ENCODE results near the gene AGPAT3. TPM values are rescaled to one million over a fixed set of nuclear protein-coding genes. Genes with fewer than 3 reads are reported as not detected.

AGPAT3 gene
- total RNA-seq, 1 experiment from 2014 or later: 58.3 TPM

DNA sequence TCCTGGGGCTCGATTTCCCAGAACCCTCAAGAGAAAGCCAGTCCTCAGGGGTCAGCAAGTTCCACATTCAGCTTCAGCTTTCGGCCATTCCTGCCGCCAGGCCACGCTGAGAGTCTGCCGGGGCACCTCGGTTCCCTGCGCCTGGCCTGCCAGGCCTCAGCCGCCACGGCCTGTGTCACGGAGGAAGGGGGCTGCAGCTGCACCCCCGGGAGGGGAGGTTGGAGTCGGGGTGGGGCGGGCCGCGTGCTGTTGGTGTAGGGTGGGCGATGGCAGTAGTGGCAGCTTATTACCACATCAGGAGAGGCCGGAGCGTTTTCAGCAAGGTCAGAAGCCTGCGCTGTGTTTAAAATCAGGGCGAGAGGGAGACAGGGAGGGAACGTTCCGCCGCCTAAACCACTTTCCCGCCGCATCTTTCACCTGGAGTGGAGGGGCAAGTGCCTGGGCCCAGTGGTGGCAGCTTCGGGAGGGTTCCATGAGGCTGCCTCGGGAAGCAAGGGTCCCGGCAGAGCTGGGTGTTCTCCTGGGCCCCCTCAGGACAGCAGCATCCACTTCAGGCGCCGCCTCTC is 78.6 kb downstream of the AGPAT3 start:
- H3K9me3 Mint-ChIP-seq (ENCODE audit: unreplicated experiment): no peaks in the 10 kb centered on the region
- POLR2A ChIA-PET: no interaction called here
- no TSS peak for BruUV-seq (replicated peaks)
- no peak for DNase-seq (ENCODE audit: unreplicated experiment)
- intact Hi-C loops (cut with micrococcal nuclease): no loop called here
- H3K27ac Mint-ChIP-seq (ENCODE audit: low read depth, unreplicated experiment): no peak overlapping the region
- H3K4me1 Mint-ChIP-seq (ENCODE audit: insufficient read depth, unreplicated experiment): no peaks in the 10 kb centered on the region
- H3K4me3 Mint-ChIP-seq (ENCODE audit: unreplicated experiment): no peak overlapping the region
- CTCF ChIA-PET: interaction anchor here (0.6 kb wide), 1 partner anchor 12 kb away, joined by 3 read pairs; no protein-coding TSS in a partner anchor
- TF ChIP-seq, protein P1, sequence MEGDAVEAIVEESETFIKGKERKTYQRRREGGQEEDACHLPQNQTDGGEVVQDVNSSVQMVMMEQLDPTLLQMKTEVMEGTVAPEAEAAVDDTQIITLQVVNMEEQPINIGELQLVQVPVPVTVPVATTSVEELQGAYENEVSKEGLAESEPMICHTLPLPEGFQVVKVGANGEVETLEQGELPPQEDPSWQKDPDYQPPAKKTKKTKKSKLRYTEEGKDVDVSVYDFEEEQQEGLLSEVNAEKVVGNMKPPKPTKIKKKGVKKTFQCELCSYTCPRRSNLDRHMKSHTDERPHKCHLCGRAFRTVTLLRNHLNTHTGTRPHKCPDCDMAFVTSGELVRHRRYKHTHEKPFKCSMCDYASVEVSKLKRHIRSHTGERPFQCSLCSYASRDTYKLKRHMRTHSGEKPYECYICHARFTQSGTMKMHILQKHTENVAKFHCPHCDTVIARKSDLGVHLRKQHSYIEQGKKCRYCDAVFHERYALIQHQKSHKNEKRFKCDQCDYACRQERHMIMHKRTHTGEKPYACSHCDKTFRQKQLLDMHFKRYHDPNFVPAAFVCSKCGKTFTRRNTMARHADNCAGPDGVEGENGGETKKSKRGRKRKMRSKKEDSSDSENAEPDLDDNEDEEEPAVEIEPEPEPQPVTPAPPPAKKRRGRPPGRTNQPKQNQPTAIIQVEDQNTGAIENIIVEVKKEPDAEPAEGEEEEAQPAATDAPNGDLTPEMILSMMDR (IDR thresholded peaks at IDR 0.05; ENCODE audit: unreplicated experiment): no peak
- peaks cover 5% of the 10 kb centered on the region for H3K36me3 Mint-ChIP-seq (ENCODE audit: insufficient read depth, unreplicated experiment)
- H3K27me3 Mint-ChIP-seq (ENCODE audit: insufficient read depth, unreplicated experiment): no peaks in the 10 kb centered on the region

DNA sequence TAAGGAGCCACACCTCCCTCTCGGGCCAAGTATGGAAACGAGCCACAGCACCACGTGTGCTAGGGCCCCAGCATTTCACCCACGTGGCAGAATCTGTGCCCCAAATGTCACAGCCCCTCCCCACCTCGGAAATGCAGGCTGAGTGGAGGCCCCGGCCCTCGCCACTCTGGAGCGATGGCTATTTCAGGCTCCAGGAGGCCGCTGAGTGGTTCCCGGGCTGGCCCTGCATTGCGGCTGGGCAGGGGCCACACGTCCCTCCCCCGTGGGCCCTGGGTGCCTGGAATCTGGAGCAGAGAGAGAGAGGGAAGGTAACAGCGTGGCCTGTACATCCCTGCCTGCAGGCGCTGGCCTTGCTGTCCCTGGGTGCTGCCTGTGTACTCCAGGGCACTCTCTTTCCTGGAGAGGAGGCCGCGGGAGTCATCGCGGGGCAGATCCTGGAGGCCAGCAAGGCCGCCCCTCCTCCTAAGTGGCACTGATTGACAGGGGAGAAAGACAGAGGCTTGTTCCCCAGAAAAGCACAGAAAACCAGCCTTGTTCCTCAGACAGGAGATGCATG is 79.1 kb downstream of the AGPAT3 start:
- no TSS peak for BruUV-seq (replicated peaks)
- H3K4me3 Mint-ChIP-seq (ENCODE audit: unreplicated experiment): no peak overlapping the region
- H3K27ac Mint-ChIP-seq (ENCODE audit: low read depth, unreplicated experiment): no peak overlapping the region
- ChIA-PET CTCF (interaction anchor here (0.6 to 0.8 kb wide), 2 partner anchors 12 to 71 kb away, joined by 3 read pairs; no protein-coding TSS in a partner anchor), POLR2A (no interaction called here)
- no peaks in the 10 kb centered on the region for H3K27me3 Mint-ChIP-seq (ENCODE audit: insufficient read depth, unreplicated experiment)
- H3K36me3 Mint-ChIP-seq (ENCODE audit: insufficient read depth, unreplicated experiment): peaks cover 5% of the 10 kb centered on the region
- H3K9me3 Mint-ChIP-seq (ENCODE audit: unreplicated experiment): no peaks in the 10 kb centered on the region
- TF ChIP-seq, protein P1 (IDR thresholded peaks at IDR 0.05; ENCODE audit: unreplicated experiment): no peak
- H3K4me1 Mint-ChIP-seq (ENCODE audit: insufficient read depth, unreplicated experiment): no peaks in the 10 kb centered on the region
- no peak for DNase-seq (ENCODE audit: unreplicated experiment)
- intact Hi-C loops (cut with micrococcal nuclease): no loop called here

DNA sequence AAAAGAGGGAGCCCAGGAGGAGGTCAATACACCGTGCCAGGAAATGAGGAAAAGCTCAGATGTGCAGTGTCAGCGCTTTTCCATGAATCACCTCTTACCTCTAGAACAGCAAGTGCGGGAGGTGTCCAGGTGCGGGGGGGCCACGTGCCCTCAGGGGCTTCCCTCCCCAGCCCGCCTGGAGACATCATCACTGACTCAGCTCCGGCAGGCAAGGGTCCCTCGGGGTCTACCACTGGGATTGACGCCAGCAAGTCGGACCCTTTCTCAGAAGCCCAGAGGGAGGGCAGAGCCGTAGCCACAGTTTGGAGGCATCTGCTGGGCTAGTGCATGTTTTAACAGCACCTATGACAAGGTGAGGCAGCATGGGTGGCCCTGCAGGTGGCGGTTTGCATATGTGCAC is 79.7 kb downstream of the AGPAT3 start:
- Mint-ChIP-seq H3K27ac (ENCODE audit: low read depth, unreplicated experiment) (no peak overlapping the region), H3K9me3 (ENCODE audit: unreplicated experiment) (no peaks in the 10 kb centered on the region), H3K4me1 (ENCODE audit: insufficient read depth, unreplicated experiment) (no peaks in the 10 kb centered on the region), H3K36me3 (ENCODE audit: insufficient read depth, unreplicated experiment) (peaks cover 5% of the 10 kb centered on the region), H3K27me3 (ENCODE audit: insufficient read depth, unreplicated experiment) (no peaks in the 10 kb centered on the region), H3K4me3 (ENCODE audit: unreplicated experiment) (no peak overlapping the region)
- ChIA-PET POLR2A (interaction anchor here (0.9 kb wide), 1 partner anchor 47 kb away, joined by 3 read pairs; no protein-coding TSS in a partner anchor), CTCF (interaction anchor here (0.7 to 0.8 kb wide), 2 partner anchors 72 to 256 kb away, joined by 3 read pairs; no protein-coding TSS in a partner anchor)
- intact Hi-C loops (cut with micrococcal nuclease): no loop called here
- BruUV-seq (replicated peaks): no TSS peak
- DNase-seq (ENCODE audit: unreplicated experiment): no peak
- TF ChIP-seq, protein P1 (IDR thresholded peaks at IDR 0.05; ENCODE audit: unreplicated experiment): no peak

DNA sequence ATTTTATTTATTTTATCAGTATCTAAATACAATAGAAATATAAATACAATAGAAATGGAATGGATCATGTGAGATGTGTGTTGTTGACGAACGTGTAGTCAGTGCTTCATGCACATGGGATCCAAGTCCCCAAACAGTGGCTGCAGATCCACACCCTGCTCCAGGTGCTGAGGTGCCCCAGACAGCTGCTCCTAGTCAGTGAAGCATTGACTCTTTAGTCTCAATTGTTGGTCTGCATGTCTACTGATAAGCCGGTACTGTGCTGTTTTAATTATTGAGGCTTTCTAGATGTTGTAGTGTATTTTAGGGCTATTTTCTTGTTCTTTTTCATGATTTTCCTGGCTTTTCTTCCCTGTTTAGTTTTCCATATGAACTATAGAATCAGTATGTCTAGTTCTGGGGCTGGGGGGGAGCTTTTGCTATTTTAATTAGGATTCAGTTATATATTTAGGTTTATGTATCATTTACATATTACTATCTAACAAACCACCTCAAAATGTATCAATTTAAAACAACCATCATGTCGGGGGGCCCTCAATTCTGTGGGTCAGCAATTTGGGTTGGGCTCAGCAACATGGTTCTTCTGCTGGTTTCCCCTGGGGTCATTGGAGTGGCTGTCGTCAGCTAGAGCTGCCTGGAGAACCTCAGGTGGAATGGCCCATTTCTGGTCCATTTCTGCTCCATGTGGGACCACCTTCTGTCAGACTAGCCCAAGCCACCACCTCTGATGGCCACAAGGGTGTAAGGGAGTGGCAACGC is 83.9 kb downstream of the AGPAT3 start:
- Mint-ChIP-seq H3K27me3 (ENCODE audit: insufficient read depth, unreplicated experiment) (no peaks in the 10 kb centered on the region), H3K4me3 (ENCODE audit: unreplicated experiment) (no peak overlapping the region), H3K9me3 (ENCODE audit: unreplicated experiment) (no peaks in the 10 kb centered on the region), H3K36me3 (ENCODE audit: insufficient read depth, unreplicated experiment) (peaks cover 19% of the 10 kb centered on the region), H3K27ac (ENCODE audit: low read depth, unreplicated experiment) (no peak overlapping the region), H3K4me1 (ENCODE audit: insufficient read depth, unreplicated experiment) (no peaks in the 10 kb centered on the region)
- intact Hi-C loops (cut with micrococcal nuclease): no loop called here
- no TSS peak for BruUV-seq (replicated peaks)
- DNase-seq (ENCODE audit: unreplicated experiment): no peak
- ChIA-PET POLR2A (no interaction called here), CTCF (interaction anchor here (1.0 kb wide), 1 partner anchor 159 kb away, joined by 3 read pairs; no protein-coding TSS in a partner anchor)
- TF ChIP-seq, protein P1 (IDR thresholded peaks at IDR 0.05; ENCODE audit: unreplicated experiment): no peak

All from MCF 10A (cell line).